ENCODE data around the gene MB.

Gene MB

GRCh38 chr22:35622191-35622913, 5.2 kb upstream of the MB start:
- intact Hi-C loops (cut with DNase I) = no loop called here

GRCh38 chr22:35621451-35621850, 4.3 kb upstream of the MB start:
- intact Hi-C loops (cut with DNase I) = no loop called here

More at GRCh38 chr22:35622191-35622913, 5.2 kb upstream of the MB start:
- peak in 9 of 42 donors; percentile 3 to 41 (median 24) for DNase-seq

GRCh38 chr22:35620624-35621251, 3.6 kb upstream of the MB start:
- intact Hi-C loops (cut with DNase I) = no loop called here
- DNase-seq = no peak

More at GRCh38 chr22:35621451-35621850, 4.3 kb upstream of the MB start:
- DNase-seq = no peak

GRCh38 chr22:35619336-35620094, 2.4 kb upstream of the MB start:
- DNase-seq = no peak
- intact Hi-C loops (cut with DNase I) = no loop called here

GRCh38 chr22:35618427-35619223, 1.5 kb upstream of the MB start:
- no peak for DNase-seq
- intact Hi-C loops (cut with DNase I) = no loop called here

- intact Hi-C loops (cut with DNase I) = no loop called here
- no peak for DNase-seq
Observed at GRCh38 chr22:35616043-35616442, 1.1 kb downstream of the MB start.

GRCh38 chr22:35615156-35615555, 2.0 kb downstream of the MB start:
- no peak for DNase-seq
- intact Hi-C loops (cut with DNase I) = no loop called here

- no peak for DNase-seq
- intact Hi-C loops (cut with DNase I) = no loop called here
Observed at GRCh38 chr22:35614404-35614803, 2.7 kb downstream of the MB start.

- no peak for DNase-seq
- intact Hi-C loops (cut with DNase I) = no loop called here
Observed at GRCh38 chr22:35612903-35613302, 4.2 kb downstream of the MB start.

GRCh38 chr22:35611891-35612576, 5.1 kb downstream of the MB start:
- no peak for DNase-seq
- intact Hi-C loops (cut with DNase I) = no loop called here

GRCh38 chr22:35611200-35611890, 5.8 kb downstream of the MB start:
- intact Hi-C loops (cut with DNase I) = no loop called here

GRCh38 chr22:35610741-35611140, 6.4 kb downstream of the MB start:
- no peak for DNase-seq
- intact Hi-C loops (cut with DNase I) = no loop called here

More at GRCh38 chr22:35611200-35611890, 5.8 kb downstream of the MB start:
- DNase-seq = no peak

GRCh38 chr22:35609761-35610160, 7.4 kb downstream of the MB start:
- intact Hi-C loops (cut with DNase I) = no loop called here
- DNase-seq = no peak

GRCh38 chr22:35609261-35609660, 7.9 kb downstream of the MB start:
- no peak for DNase-seq
- intact Hi-C loops (cut with DNase I) = no loop called here

- intact Hi-C loops (cut with DNase I) = no loop called here
- no peak for DNase-seq
Observed at GRCh38 chr22:35608088-35608487, 9.0 kb downstream of the MB start.

GRCh38 chr22:35606916-35607315, 10.2 kb downstream of the MB start:
- no peak for DNase-seq
- intact Hi-C loops (cut with DNase I) = no loop called here

- intact Hi-C loops (cut with DNase I) = no loop called here
- no peak for DNase-seq
Observed at GRCh38 chr22:35605851-35606481, 11.2 kb downstream of the MB start.

GRCh38 chr22:35605369-35605680, 11.8 kb downstream of the MB start:
- intact Hi-C loops (cut with DNase I) = no loop called here
- DNase-seq = no peak

Measured in head of caudate nucleus (tissue), 42 donors.